GM19035 (cell line): Measurements from ENCODE around the gene KLHL30.

Experiments
- ATAC-seq: cut with Tn5 transposase; IDR thresholded peaks from one replicate; pipeline ENCODE4 v1.9.1; 2021; ENCODE audit not compliant: unreplicated experiment

The KLHL30 gene

DNA sequence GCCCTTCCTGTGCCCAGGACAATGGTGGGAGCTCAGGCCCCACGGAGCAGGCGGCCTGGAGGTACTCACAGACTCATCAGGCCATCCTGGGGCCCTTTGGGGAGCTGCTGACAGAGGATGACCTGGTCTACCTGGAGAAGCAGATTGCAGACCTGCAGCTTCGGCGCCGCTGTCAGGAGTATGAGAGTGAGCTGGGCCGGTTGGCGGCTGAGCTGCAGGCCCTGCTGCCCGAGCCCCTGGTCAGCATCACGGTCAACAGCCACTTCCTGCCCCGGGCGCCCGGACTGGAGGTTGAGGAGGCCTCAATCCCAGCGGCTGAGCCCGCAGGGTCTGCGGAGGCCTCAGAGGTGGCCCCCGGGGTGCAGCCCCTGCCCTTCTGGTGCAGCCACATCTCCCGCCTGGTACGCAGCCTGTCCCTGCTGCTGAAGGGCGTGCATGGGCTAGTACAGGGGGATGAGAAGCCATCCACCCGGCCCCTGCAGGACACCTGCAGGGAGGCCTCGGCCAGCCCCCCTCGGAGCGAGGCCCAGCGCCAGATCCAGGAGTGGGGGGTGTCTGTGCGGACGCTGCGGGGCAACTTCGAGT, 8.3 kb upstream of the KLHL30 start:
- no peak for ATAC-seq

GRCh38 chr2:238130696-238131628, 7.5 kb upstream of the KLHL30 start:
- no peak for ATAC-seq

DNA sequence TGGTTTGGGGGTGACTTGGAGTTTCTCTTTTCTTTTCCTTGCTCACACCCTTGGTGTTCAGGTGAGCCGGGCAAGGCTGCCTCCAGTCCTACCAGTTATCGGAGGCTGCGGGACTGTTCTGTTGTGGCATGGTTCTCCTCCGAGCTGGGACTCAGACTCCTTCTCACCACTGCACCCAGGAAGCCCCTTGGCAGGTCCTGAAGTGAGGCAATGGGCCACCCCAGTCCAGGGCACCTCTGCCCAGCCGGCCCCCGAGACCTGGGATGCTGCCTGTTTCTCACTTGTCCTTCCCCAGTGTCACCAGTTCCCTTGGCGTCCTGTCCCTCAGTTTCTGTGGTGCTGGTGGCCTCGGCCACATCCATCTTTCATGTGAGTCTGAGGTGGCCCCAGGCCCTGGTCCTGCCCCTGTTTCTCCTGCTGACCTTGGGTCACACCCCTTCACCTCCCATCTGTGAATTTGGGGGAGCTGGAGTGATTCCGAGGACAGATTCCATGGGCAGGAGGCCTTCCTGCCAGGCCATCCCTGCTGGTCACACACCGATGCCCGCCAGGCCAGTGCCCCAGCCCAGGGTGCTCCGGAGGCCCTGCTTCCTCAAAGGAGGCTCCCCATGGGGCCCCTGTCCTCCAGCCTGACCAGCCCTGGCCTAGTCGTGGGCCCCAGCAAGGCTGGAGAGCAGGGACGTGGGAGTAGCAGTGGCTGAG, 6.6 kb upstream of the KLHL30 start:
- ATAC-seq = no peak

- ATAC-seq = no peak
Observed at GRCh38 chr2:238132463-238133450, 5.7 kb upstream of the KLHL30 start.

GRCh38 chr2:238133499-238134392, 4.7 kb upstream of the KLHL30 start:
- no peak for ATAC-seq

DNA sequence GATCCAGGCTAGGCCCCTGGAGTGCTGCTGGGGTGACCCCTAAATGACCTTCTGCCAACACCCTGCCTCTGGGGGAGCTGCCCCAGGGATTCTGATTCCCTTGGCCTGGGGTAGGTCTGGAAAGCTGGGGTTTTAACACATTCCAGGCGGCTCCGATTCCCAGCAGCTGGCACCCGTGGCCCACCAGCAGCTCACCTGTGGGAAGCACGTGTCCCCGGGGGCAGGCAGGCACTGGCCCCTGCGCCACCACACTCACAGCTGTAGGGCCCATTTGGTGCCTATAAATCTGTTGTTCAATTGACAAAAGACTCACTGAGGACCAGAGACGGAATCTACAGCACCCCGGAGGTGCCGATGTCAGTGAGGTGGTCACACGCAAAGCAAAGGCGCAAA, 4.1 kb upstream of the KLHL30 start:
- ATAC-seq = no peak

- ATAC-seq = no peak
Observed at GRCh38 chr2:238135601-238136150, 2.8 kb upstream of the KLHL30 start.

DNA sequence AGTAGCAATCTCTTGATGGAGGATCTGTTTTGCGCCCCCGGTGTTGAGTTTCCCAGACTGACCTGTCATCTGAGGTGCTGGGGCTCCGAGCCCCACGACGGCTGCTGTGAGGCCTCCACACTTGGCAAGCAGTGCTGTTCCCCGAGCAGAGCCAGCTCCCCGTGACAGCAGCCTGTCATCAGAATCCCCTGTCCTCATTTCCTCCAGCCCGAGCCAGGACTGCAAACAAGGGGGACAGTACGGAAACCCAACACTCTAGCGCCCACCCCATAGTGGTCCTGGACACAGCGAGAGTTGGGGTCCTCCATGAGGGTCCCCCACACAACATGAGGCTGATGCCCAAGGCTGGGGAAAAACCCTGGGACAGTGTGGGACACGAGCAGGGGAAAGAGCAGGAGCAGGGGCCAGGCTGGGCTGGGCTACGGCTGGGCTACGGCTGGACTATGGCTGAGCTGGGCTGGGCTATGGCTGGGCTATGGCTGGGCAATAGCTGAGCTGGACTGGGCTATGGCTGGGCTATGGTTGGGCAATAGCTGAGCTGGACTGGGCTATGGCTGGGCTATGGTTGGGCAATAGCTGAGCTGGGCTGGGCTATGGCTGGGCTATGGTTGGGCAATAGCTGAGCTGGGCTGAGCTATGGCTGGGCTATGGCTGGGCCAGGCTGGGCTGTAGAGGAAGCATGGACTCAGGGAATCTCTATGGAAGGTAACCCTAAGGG, 1.5 kb upstream of the KLHL30 start:
- ATAC-seq = no peak

DNA sequence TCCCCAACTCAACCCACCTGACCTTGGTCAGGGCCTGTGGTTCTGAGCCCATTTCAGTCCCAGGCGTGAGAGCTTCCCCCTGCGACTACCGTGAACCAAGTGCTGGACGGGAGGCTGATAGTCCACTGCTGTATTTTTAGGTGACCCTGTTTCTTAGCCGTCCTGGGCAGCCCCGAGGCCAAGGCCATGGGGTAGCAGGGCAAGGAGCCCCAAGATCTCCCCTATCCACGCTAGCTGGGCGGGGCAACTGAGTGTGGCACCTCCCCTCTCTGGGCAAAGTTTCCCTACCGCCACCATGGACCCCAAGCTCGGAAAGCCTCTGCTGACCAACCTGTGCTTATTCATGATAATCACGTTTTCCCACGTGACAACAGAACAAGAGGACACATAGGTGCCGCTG, 583 bp upstream of the KLHL30 start:
- ATAC-seq = no peak

DNA sequence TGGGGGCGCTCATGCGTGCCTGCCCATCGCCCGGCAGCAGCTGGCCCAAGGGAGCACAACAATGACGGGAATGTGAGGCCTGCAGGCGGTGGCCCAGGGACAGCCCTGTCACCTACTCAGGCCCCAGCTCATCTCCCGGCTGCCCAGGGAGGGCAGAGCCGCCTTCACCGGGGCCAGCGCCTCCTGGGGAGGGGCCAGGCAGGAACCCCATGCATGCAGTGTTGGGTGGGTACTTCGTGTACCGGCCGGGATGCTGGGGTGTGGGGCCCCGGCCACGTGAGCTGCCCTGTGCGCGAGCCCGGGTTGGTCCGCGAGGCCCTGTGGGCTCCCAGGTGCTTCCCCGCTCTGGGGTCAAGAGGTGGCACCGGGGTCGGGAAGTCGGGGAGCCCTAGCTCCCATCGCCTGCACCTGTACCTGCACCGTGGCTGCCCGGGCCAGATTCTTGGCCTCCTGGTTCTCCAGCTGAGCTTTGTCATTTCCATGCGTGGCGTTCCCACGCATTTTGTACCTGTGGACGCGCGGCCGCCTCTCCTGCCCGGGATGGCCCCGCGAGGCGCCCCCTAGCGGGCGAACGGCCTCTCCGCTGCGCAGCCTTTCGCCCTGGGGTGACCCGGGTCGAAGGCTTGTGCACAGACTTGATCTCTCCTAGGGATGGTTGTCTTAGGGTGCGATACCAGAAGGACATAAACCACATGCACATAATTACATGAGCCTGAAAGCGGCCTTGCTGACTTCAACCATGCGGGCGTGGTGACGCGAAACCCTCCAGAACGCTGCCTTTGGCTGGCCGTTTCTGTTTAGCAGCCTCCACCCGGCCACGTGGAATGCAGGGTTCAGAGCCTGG, 950 bp downstream of the KLHL30 start:
- no peak for ATAC-seq

DNA sequence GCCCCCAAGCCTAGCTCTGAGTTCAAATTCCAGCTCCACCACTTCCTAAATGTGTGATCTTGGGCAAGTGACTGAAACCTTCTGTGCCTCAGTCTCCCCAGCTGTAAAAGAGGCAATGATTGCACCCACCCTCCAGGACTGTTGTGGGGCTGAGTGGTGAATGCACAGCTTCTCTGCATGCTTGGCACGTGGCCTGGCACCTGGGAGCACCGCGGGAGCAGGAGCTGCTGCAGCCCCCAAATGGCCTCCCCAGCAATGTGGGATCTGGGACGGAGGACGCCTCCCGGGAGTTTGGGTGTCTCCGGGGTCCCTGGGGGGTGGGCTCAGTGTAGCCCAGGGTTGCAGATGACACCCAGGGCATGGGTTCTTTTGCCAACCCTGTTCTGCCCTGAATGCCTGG, 1.6 kb downstream of the KLHL30 start:
- ATAC-seq = no peak

GRCh38 chr2:238140721-238141540, 2.5 kb downstream of the KLHL30 start:
- no peak for ATAC-seq

DNA sequence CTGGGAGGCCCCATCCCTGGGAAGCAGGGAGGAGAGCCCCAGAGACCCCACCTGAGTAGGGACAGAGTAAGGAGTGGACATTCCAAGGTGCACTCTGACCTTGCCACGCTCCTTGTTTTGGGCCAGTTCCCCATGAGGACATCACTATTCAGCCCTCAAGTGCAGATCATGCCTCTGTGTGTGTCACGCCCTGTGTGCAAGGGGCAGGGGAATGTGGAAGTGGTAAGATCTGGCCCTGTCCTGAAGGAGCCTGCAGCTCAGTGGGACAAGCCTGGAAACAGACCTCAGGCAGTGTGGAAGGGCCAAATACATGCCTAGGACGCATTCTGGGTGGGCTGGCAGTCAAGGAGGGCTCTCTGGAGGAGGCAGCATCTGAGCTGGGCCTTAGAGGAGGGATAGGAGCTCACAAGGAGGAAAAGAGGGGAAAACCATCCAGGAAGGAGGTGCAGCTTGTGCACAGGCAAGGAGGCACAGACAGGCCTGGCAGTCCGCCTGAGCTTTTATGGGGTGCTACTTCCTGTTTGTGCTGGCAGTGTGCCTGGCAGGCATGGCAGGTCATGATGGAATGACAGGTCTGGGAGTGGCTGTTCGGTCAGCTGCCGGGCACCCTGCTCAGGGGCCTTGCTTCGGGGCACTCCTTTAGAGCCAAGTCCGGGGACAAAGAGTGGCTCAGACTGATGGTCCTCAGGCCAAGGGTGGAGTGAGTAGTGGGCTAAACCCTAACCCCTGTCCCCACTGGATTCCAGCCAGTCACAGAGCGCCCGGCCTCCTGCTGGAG, 3.3 kb downstream of the KLHL30 start:
- no peak for ATAC-seq

DNA sequence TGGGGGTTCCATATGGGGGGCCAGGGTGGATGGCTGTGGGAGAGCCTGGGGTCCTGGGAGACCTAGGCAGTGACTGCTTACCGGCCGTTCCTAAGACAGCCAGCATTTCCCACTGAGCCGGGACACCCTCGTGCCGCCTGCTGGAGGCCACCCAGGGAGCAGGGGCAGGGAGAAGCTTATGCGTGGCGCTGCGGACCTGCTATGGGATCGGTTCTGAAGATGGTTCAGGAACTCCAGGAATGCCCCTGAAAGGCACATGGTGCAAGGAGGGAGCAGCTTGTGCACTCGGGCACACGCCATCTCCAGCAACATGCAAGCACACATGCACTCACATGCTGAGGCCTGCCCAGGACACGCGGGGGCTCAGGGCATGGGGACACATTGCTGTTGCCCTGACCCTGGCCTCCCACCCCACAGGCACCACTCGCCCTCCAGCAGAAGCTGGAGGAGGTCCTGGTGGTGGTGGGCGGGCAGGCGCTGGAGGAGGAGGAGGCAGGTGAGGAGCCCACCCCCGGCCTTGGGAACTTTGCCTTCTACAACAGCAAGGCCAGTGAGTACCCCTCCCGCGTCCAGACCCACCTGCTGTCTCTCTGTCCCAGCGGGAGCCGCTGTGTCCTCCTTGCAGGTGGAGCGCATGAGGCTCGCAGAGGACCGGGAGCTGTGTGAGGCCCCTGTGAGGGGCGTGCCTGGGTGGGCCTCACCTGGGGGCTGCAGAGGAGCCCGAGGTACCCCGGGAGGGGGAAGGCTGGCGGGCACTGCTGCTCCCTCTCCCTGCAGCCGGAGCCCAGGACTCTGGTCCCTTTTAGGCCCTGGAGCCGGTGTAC, 4.1 kb downstream of the KLHL30 start:
- no peak for ATAC-seq

- no peak for ATAC-seq
Observed at GRCh38 chr2:238143239-238143951, 4.9 kb downstream of the KLHL30 start.
